A549 (cell line): ENCODE results near the gene SLC41A1. TPM values are rescaled to one million over a fixed set of nuclear protein-coding genes. Genes with fewer than 3 reads are reported as not detected.

ENCODE experiments used
- CBX2 ChIP-seq: fragments of 200-600 bp; sonication (generic); IDR thresholded peaks from 2 replicates; pipeline ENCODE4 v1.6.1; 2016; ENCODE audit warnings: low read depth, mild to moderate bottlenecking, borderline replicate concordance
- CHD4 ChIP-seq: fragments of 200-600 bp; sonication (generic); IDR thresholded peaks from 2 replicates; pipeline ENCODE4 v1.6.1; 2016; ENCODE audit warnings: antibody characterized with exemption, mild to moderate bottlenecking, borderline replicate concordance
- EHF ChIP-seq: fragments of 250-450 bp; sonication (Bioruptor Pico); IDR thresholded peaks from 2 replicates; pipeline ENCODE4 v1.5.0; 2020; ENCODE audit warnings: mild to moderate bottlenecking
- EHMT2 ChIP-seq: fragments of 200-600 bp; sonication (generic); IDR thresholded peaks from 2 replicates; pipeline ENCODE4 v1.6.1; 2016; ENCODE audit warnings: antibody characterized with exemption, low read depth, mild to moderate bottlenecking, moderate library complexity
- EP300 ChIP-seq, 2 experiments: fragments of >200 bp; sonication (Bioruptor Twin); formaldehyde crosslinking; IDR thresholded peaks; 2 replicates in 1 of 2; 3 replicates in 1 of 2; pipeline ENCODE4 v1.6.1; 2016 to 2017
- FOSB ChIP-seq: fragments of 250-450 bp; sonication (Bioruptor Pico); IDR thresholded peaks from 2 replicates; pipeline ENCODE4 v1.5.0; 2020; ENCODE audit warnings: mild to moderate bottlenecking, moderate library complexity
- GATA3 ChIP-seq: IDR thresholded peaks from 2 replicates; pipeline ENCODE4 v1.6.1; 2012; ENCODE audit warnings: borderline replicate concordance
- HDAC2 ChIP-seq: fragments of 200-600 bp; sonication (generic); IDR thresholded peaks from 2 replicates; pipeline ENCODE4 v1.6.1; 2016
- HEYL ChIP-seq: fragments of 250-450 bp; sonication (Bioruptor Pico); IDR thresholded peaks from 2 replicates; pipeline ENCODE4 v1.8.0; 2021; ENCODE audit warnings: mild to moderate bottlenecking, moderate library complexity
- JUN ChIP-seq, 2 experiments: fragments of >200 bp; sonication (Bioruptor Twin); formaldehyde crosslinking; IDR thresholded peaks; 2 replicates in 1 of 2; 3 replicates in 1 of 2; pipeline ENCODE4 v1.6.1; 2016 to 2017
- JUNB ChIP-seq: fragments of >200 bp; sonication (Bioruptor Twin); formaldehyde crosslinking; IDR thresholded peaks from 2 replicates; pipeline ENCODE4 v1.6.1; 2016
- KDM1A ChIP-seq: fragments of 200-600 bp; sonication (generic); IDR thresholded peaks from 2 replicates; pipeline ENCODE4 v1.6.1; 2016; ENCODE audit warnings: low read depth, mild to moderate bottlenecking
- MAZ ChIP-seq: fragments of 150-350 bp; IDR thresholded peaks from 2 replicates; pipeline ENCODE4 v1.6.1; 2014; ENCODE audit warnings: antibody characterized with exemption, low read depth, low read length, borderline replicate concordance
- MYC ChIP-seq: IDR thresholded peaks from 2 replicates; pipeline ENCODE4 v1.6.1; 2012; ENCODE audit warnings: mild to moderate bottlenecking, inconsistent platforms, low read length, improper control_type of control experiment, borderline replicate concordance
- NPAS2 ChIP-seq: fragments of 250-450 bp; sonication (Bioruptor Pico); IDR thresholded peaks from 2 replicates; pipeline ENCODE4 v1.8.0; 2022; ENCODE audit warnings: mild to moderate bottlenecking, moderate library complexity, borderline replicate concordance
- NR3C1 ChIP-seq: fragments of >200 bp; sonication (Bioruptor Twin); formaldehyde crosslinking; IDR thresholded peaks from 3 replicates; pipeline ENCODE4 v1.6.1; 2017
- POLR2A ChIP-seq: IDR thresholded peaks from 2 replicates; pipeline ENCODE4 v1.6.1; 2012; ENCODE audit warnings: mild to moderate bottlenecking, low read length
- POLR2AphosphoS2 ChIP-seq: conservative IDR thresholded peaks from 2 replicates; pipeline ENCODE4 v1.6.1; 2012; ENCODE audit warnings: low read length, improper control_type of control experiment, inconsistent platforms
- RAD21 ChIP-seq, 2 experiments: fragments of >200 bp in 1 of 2; sonication (Bioruptor Twin) in 1 of 2; formaldehyde crosslinking in 1 of 2; IDR thresholded peaks in 1 of 2; conservative IDR thresholded peaks in 1 of 2; 2 replicates in 1 of 2; 3 replicates in 1 of 2; pipeline ENCODE4 v1.6.1; 2012 to 2018; ENCODE audit warnings: inconsistent platforms in 1 of 2
- RCOR1 ChIP-seq: fragments of 150-350 bp; IDR thresholded peaks from 2 replicates; pipeline ENCODE4 v1.6.1; 2014; ENCODE audit warnings: antibody characterized with exemption, low read length, low read depth
- RFX5 ChIP-seq: fragments of 450-650 bp; IDR thresholded peaks from 2 replicates; pipeline ENCODE4 v1.7.1; 2014; ENCODE audit warnings: antibody characterized with exemption, mild to moderate bottlenecking, moderate library complexity
- SREBF2 ChIP-seq: fragments of 450-650 bp; IDR thresholded peaks from 2 replicates; pipeline ENCODE4 v1.6.1; 2014; ENCODE audit warnings: mild to moderate bottlenecking, moderate library complexity
- TFCP2L1 ChIP-seq: fragments of 250-450 bp; sonication (Bioruptor Pico); IDR thresholded peaks from 2 replicates; pipeline ENCODE4 v1.5.0; 2021; ENCODE audit warnings: mild to moderate bottlenecking
- ZC3H11A ChIP-seq: fragments of 450-650 bp; IDR thresholded peaks from 2 replicates; pipeline ENCODE4 v1.6.1; 2014; ENCODE audit warnings: antibody characterized with exemption, mild to moderate bottlenecking
- ZFP36 ChIP-seq: fragments of 450-650 bp; IDR thresholded peaks from 2 replicates; pipeline ENCODE4 v1.6.1; 2014; ENCODE audit warnings: borderline replicate concordance; ENCODE audit not compliant: partially characterized antibody
- ZNF302 ChIP-seq: fragments of 250-450 bp; sonication (Bioruptor Pico); IDR thresholded peaks from 2 replicates; pipeline ENCODE4 v1.9.0; 2021; ENCODE audit warnings: inconsistent platforms, mild to moderate bottlenecking, moderate library complexity
- polyA plus RNA-seq, 4 experiments: library from polyadenylated mRNA; depleted of rRNA in 3 of 4; stranded (reverse); fragments of >200 nt; fragmentation: RNase III in 1 of 4; extraction: RNeasy Plus Mini Kit Qiagen cat#74134 plus additional on column Dnase treatment in 1 of 4; gene quantifications; 2 replicates in 3 of 4; 3 replicates in 1 of 4; pipeline ENCODE4 v1.2.3, GENCODE V29; 2011 to 2017
- TF ChIP-seq, protein P1 (sequence below): IDR thresholded peaks from 2 replicates; pipeline ENCODE4 v1.6.1; 2012
- TF ChIP-seq, protein P2 (sequence below): fragments of 150-350 bp; IDR thresholded peaks from 2 replicates; pipeline ENCODE4 v1.6.1; 2014; ENCODE audit warnings: low read depth, mild to moderate bottlenecking, low read length
- TF ChIP-seq, protein P3 (sequence below): IDR thresholded peaks from 2 replicates; pipeline ENCODE4 v1.6.1; 2012; ENCODE audit warnings: low read depth, borderline replicate concordance
- TF ChIP-seq, protein P4 (sequence below): fragments of >200 bp; sonication (Bioruptor Twin); formaldehyde crosslinking; IDR thresholded peaks from 3 replicates; pipeline ENCODE4 v1.6.1; 2016
- TF ChIP-seq, protein P5 (sequence below): IDR thresholded peaks from 2 replicates; pipeline ENCODE4 v1.6.1; 2012
- TF ChIP-seq, protein P6 (sequence below): fragments of >200 bp; sonication (Bioruptor Twin); formaldehyde crosslinking; IDR thresholded peaks from 2 replicates; pipeline ENCODE4 v1.6.1; 2016

The SLC41A1 gene
- polyA plus RNA-seq, 2 of the 4 experiments (the other 2 are of a cell fraction), result 25.6 to 26.0 TPM

DNA sequence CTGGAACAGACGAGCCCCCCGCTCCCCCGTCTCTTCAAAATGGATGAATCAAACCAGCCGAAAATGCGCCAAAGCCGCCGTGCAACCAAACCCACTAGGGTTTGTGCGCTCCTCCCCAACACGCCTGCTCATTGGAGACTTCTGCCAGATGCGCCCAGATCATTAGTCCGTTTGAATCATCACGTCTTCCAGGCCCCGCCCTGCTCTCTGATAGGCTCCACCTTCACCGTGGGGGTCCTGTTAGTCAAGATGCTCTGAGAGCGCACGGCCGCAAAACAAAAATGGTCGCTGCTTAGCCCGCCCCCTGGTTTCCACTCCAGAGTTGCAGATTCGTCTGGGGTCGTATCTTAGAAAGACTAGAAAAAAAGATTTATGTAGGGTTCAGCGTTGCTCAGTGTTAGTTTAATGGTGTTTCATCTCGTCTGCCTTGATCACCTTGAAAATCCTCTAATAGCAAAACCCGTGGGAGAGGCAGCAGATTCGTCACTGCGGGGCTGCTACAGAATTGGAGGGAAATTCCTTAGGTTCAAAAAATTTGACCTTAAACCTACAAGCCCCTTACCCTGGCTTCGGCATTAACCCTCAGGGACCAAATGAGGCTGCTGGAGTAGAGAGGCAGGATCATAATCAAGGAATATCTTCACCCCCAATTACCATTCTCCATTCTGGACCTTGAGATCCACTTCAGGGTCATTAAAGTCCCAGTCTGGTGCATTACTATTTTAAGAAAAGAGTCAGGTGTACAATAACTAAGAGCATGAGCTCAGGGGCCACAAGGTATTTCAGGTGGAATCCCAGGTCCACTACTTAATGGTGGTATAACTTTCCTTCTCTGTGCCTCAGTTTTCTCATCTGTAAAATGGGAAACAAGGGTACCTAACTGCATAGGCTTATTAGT lies 62.6 kb downstream of the SLC41A1 start, which contains the start of gene NUCKS1 (continued):
- TF ChIP-seq ZFP36 (no peak), POLR2A (no peak), EHF (CRISPR knock-in tag) (no peak), MYC (peak; percentile 59; the same call in 1 of the 2 replicates), RCOR1 (peak; percentile 80), JUN (IDR thresholded peaks at IDR 0.05) (peak in 1 of 2 experiments; percentile 53; a peak in 3 of 5 replicates), RAD21 (conservative IDR thresholded peaks at IDR 0.05 in 1 of 2, IDR thresholded peaks at IDR 0.05 in 1 of 2) (no peak), HDAC2 (peak; percentile 99), ZNF302 (CRISPR knock-in tag) (no peak), RFX5 (no peak), FOSB (CRISPR knock-in tag) (no peak), HEYL (CRISPR knock-in tag) (no peak), EP300 (IDR thresholded peaks at IDR 0.05) (no peak), CHD4 (peak; percentile 100), NR3C1 (no peak), CBX2 (no peak), GATA3 (no peak), POLR2AphosphoS2 (no peak), MAZ (no peak), JUNB (no peak), TFCP2L1 (CRISPR knock-in tag) (no peak), ZC3H11A (no peak), KDM1A (peak; percentile 99), EHMT2 (no peak), SREBF2 (no peak), NPAS2 (no peak)
- TF ChIP-seq, protein P1, sequence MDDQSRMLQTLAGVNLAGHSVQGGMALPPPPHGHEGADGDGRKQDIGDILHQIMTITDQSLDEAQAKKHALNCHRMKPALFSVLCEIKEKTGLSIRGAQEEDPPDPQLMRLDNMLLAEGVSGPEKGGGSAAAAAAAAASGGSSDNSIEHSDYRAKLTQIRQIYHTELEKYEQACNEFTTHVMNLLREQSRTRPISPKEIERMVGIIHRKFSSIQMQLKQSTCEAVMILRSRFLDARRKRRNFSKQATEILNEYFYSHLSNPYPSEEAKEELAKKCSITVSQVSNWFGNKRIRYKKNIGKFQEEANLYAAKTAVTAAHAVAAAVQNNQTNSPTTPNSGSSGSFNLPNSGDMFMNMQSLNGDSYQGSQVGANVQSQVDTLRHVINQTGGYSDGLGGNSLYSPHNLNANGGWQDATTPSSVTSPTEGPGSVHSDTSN, result peak; percentile 71; the same call in 1 of the 2 replicates
- TF ChIP-seq, protein P2, sequence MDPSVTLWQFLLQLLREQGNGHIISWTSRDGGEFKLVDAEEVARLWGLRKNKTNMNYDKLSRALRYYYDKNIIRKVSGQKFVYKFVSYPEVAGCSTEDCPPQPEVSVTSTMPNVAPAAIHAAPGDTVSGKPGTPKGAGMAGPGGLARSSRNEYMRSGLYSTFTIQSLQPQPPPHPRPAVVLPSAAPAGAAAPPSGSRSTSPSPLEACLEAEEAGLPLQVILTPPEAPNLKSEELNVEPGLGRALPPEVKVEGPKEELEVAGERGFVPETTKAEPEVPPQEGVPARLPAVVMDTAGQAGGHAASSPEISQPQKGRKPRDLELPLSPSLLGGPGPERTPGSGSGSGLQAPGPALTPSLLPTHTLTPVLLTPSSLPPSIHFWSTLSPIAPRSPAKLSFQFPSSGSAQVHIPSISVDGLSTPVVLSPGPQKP, result no peak
- TF ChIP-seq, protein P3, sequence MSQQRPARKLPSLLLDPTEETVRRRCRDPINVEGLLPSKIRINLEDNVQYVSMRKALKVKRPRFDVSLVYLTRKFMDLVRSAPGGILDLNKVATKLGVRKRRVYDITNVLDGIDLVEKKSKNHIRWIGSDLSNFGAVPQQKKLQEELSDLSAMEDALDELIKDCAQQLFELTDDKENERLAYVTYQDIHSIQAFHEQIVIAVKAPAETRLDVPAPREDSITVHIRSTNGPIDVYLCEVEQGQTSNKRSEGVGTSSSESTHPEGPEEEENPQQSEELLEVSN, result peak; percentile 97
- TF ChIP-seq, protein P4, sequence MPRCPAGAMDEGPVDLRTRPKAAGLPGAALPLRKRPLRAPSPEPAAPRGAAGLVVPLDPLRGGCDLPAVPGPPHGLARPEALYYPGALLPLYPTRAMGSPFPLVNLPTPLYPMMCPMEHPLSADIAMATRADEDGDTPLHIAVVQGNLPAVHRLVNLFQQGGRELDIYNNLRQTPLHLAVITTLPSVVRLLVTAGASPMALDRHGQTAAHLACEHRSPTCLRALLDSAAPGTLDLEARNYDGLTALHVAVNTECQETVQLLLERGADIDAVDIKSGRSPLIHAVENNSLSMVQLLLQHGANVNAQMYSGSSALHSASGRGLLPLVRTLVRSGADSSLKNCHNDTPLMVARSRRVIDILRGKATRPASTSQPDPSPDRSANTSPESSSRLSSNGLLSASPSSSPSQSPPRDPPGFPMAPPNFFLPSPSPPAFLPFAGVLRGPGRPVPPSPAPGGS, result no peak
- TF ChIP-seq, protein P5, sequence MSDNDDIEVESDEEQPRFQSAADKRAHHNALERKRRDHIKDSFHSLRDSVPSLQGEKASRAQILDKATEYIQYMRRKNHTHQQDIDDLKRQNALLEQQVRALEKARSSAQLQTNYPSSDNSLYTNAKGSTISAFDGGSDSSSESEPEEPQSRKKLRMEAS, result peak; percentile 93
- TF ChIP-seq, protein P6, sequence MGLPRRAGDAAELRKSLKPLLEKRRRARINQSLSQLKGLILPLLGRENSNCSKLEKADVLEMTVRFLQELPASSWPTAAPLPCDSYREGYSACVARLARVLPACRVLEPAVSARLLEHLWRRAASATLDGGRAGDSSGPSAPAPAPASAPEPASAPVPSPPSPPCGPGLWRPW, result no peak
